ENCODE results near the gene SEC23A.

DNA sequence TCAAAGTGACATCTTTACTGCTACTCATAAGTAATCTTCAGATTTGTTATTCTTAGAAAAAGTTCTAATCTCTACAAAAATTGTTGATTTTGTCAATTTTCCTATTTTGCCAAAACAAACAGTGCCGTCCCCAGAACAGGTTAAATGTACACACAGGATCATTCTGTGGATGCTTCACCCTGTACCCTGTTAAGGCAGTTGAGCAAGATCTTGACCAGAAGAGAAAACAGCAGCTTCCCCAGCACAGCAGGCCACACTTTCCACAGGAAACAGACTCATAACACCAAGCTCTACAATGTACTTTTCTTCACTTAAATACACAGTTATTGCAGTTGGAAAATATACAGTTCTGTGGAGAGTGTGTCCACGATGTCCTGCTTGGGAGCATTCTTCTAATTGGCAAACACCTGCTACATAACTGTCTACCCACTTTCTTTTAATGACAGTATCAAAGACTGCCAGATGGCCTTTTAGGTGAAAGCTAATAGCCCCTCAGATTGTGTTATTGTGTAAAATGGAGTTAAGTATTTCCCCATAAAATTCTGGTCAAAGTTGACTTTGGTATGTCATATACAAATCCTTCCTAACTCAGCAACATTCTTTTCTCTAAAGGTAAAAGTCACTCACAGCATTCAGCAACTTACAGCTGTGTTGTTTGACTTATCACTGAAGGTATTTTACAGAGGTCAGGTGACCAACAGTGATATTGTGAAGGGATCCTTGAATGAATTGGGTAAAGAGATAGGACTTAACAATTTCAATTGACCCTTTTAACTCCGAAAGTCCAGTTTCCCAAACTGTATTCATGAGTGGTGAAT, 77.0 kb downstream of the SEC23A start:
- TF ChIP-seq, protein P1, sequence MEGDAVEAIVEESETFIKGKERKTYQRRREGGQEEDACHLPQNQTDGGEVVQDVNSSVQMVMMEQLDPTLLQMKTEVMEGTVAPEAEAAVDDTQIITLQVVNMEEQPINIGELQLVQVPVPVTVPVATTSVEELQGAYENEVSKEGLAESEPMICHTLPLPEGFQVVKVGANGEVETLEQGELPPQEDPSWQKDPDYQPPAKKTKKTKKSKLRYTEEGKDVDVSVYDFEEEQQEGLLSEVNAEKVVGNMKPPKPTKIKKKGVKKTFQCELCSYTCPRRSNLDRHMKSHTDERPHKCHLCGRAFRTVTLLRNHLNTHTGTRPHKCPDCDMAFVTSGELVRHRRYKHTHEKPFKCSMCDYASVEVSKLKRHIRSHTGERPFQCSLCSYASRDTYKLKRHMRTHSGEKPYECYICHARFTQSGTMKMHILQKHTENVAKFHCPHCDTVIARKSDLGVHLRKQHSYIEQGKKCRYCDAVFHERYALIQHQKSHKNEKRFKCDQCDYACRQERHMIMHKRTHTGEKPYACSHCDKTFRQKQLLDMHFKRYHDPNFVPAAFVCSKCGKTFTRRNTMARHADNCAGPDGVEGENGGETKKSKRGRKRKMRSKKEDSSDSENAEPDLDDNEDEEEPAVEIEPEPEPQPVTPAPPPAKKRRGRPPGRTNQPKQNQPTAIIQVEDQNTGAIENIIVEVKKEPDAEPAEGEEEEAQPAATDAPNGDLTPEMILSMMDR (IDR thresholded peaks at IDR 0.05), result no peak
- TF ChIP-seq EZH2 (IDR thresholded peaks at IDR 0.05), result no peak
- TF ChIP-seq EZH2phosphoT487 (IDR thresholded peaks at IDR 0.05), result no peak
